IPS DF 6.9 (cell line): ENCODE results near the gene ANKRD17.

Experiments
- DNase-seq: peaks from one replicate; pipeline ENCODE4 v3.0.0-alpha.2; 2013; ENCODE audit warnings: low read depth, low spot score
- H3K27ac ChIP-seq: one replicate; pipeline ENCODE4 v1.5.1; 2013; ENCODE audit warnings: low read length, control low read depth
- H3K27me3 ChIP-seq: 2 replicates; pipeline ENCODE4 v1.6.1; 2013; ENCODE audit warnings: mild to moderate bottlenecking, low read length; ENCODE audit not compliant: control insufficient read depth, insufficient read depth
- H3K36me3 ChIP-seq: 2 replicates; pipeline ENCODE4 v1.6.1; 2013; ENCODE audit warnings: low read length; ENCODE audit not compliant: control insufficient read depth, insufficient read depth
- H3K4me1 ChIP-seq: 2 replicates; pipeline ENCODE4 v1.6.1; 2013; ENCODE audit warnings: low read length; ENCODE audit not compliant: control insufficient read depth, insufficient read depth
- H3K4me3 ChIP-seq: 2 replicates; pipeline ENCODE4 v1.5.1; 2013; ENCODE audit warnings: mild to moderate bottlenecking, low read length
- H3K9me3 ChIP-seq: 2 replicates; pipeline ENCODE4 v1.6.1; 2013; ENCODE audit warnings: low read length, inconsistent platforms; ENCODE audit not compliant: control insufficient read depth, insufficient read depth
- WGBS: extraction: QIAGEN DNeasy Blood & Tissue Kit; methylation state at CpG from one replicate; pipeline ENCODE4 v1.1.7; 2013; ENCODE audit warnings: mixed read lengths, missing lambda C conversion rate; ENCODE audit not compliant: insufficient read length, insufficient coverage; 5-methylcytosine and 5-hydroxymethylcytosine counted together

ANKRD17 gene

GRCh38 chr4:73133784-73134183 is 124.8 kb downstream of the ANKRD17 start:
- Histone ChIP-seq H3K27ac (no peak overlapping the region), H3K27me3 (no peaks in the 10 kb centered on the region), H3K36me3 (peaks cover 5% of the 10 kb centered on the region; the same call in 1 of the 2 replicates), H3K4me1 (no peaks in the 10 kb centered on the region), H3K4me3 (no peak overlapping the region), H3K9me3 (no peaks in the 10 kb centered on the region)
- DNase-seq: no peak
- WGBS: no CpG with 5 or more reads among the region's 1 CpG

- no peak for DNase-seq
- H3K4me1 ChIP-seq: no peaks in the 10 kb centered on the region
- H3K4me3 ChIP-seq: no peak overlapping the region
- H3K36me3 ChIP-seq: peaks cover 5% of the 10 kb centered on the region; the same call in 1 of the 2 replicates
- no peak overlapping the region for H3K27ac ChIP-seq
- H3K27me3 ChIP-seq: no peaks in the 10 kb centered on the region
- WGBS: no CpG with 5 or more reads among the region's 1 CpG
- H3K9me3 ChIP-seq: no peaks in the 10 kb centered on the region
Measured at GRCh38 chr4:73131281-73131680, 127.3 kb downstream of the ANKRD17 start.

GRCh38 chr4:73129319-73129718 is 129.3 kb downstream of the ANKRD17 start:
- no peak overlapping the region for H3K4me3 ChIP-seq
- no CpG with 5 or more reads among the region's 1 CpG for WGBS
- H3K27ac ChIP-seq: no peak overlapping the region
- no peaks in the 10 kb centered on the region for H3K9me3 ChIP-seq
- peaks cover 4% of the 10 kb centered on the region; the same call in 1 of the 2 replicates for H3K36me3 ChIP-seq
- DNase-seq: no peak
- no peaks in the 10 kb centered on the region for H3K4me1 ChIP-seq
- H3K27me3 ChIP-seq: no peaks in the 10 kb centered on the region

GRCh38 chr4:73127839-73128453 is 130.7 kb downstream of the ANKRD17 start:
- Histone ChIP-seq H3K9me3 (no peaks in the 10 kb centered on the region), H3K4me3 (no peak overlapping the region), H3K27ac (no peak overlapping the region), H3K36me3 (peaks cover 4% of the 10 kb centered on the region; the same call in 1 of the 2 replicates), H3K4me1 (no peaks in the 10 kb centered on the region), H3K27me3 (no peaks in the 10 kb centered on the region)
- WGBS: no CpG with 5 or more reads among the region's 3 CpGs
- no peak for DNase-seq

- Histone ChIP-seq H3K27me3 (no peaks in the 10 kb centered on the region), H3K27ac (no peak overlapping the region), H3K9me3 (no peaks in the 10 kb centered on the region), H3K36me3 (no peaks in the 10 kb centered on the region; the same call in 1 of the 2 replicates), H3K4me3 (no peak overlapping the region), H3K4me1 (peaks cover 2% of the 10 kb centered on the region; the same call in 1 of the 2 replicates)
- no peak for DNase-seq
- no CpG with 5 or more reads among the region's 4 CpGs for WGBS
Measured at GRCh38 chr4:73109493-73109892, 149.1 kb downstream of the ANKRD17 start.

- WGBS: 100% methylated on average over 1 of the region's 5 CpGs
- H3K27me3 ChIP-seq: no peaks in the 10 kb centered on the region
- H3K27ac ChIP-seq: no peak overlapping the region
- H3K4me1 ChIP-seq: peaks cover 2% of the 10 kb centered on the region; the same call in 1 of the 2 replicates
- no peak overlapping the region for H3K4me3 ChIP-seq
- no peaks in the 10 kb centered on the region for H3K9me3 ChIP-seq
- H3K36me3 ChIP-seq: peaks cover 2% of the 10 kb centered on the region; the same call in 1 of the 2 replicates
- no peak for DNase-seq
Measured at GRCh38 chr4:73104695-73105094, 153.9 kb downstream of the ANKRD17 start.

- Histone ChIP-seq H3K27me3 (no peaks in the 10 kb centered on the region), H3K4me3 (no peak overlapping the region), H3K9me3 (no peaks in the 10 kb centered on the region), H3K4me1 (peaks cover 2% of the 10 kb centered on the region; the same call in 1 of the 2 replicates), H3K36me3 (peaks cover 7% of the 10 kb centered on the region), H3K27ac (no peak overlapping the region)
- WGBS: no CpG with 5 or more reads among the region's 8 CpGs
- no peak for DNase-seq
Measured at GRCh38 chr4:73103799-73104503, 154.6 kb downstream of the ANKRD17 start.

- Histone ChIP-seq H3K9me3 (no peaks in the 10 kb centered on the region), H3K4me1 (no peaks in the 10 kb centered on the region), H3K27ac (no peak overlapping the region), H3K27me3 (no peaks in the 10 kb centered on the region), H3K4me3 (no peak overlapping the region), H3K36me3 (peaks cover 10% of the 10 kb centered on the region)
- no CpG with 5 or more reads among the region's 7 CpGs for WGBS
- DNase-seq: no peak
Measured at GRCh38 chr4:73099143-73099542, 159.5 kb downstream of the ANKRD17 start.

GRCh38 chr4:73098713-73099112 is 159.9 kb downstream of the ANKRD17 start:
- DNase-seq: no peak
- Histone ChIP-seq H3K4me1 (no peaks in the 10 kb centered on the region), H3K27me3 (no peaks in the 10 kb centered on the region), H3K4me3 (no peak overlapping the region), H3K36me3 (peaks cover 10% of the 10 kb centered on the region), H3K9me3 (no peaks in the 10 kb centered on the region), H3K27ac (no peak overlapping the region)
- WGBS: no CpG with 5 or more reads among the region's 7 CpGs

GRCh38 chr4:73098016-73098415 is 160.6 kb downstream of the ANKRD17 start:
- Histone ChIP-seq H3K27me3 (no peaks in the 10 kb centered on the region), H3K9me3 (no peaks in the 10 kb centered on the region), H3K4me1 (no peaks in the 10 kb centered on the region), H3K4me3 (no peak overlapping the region), H3K27ac (no peak overlapping the region), H3K36me3 (peaks cover 10% of the 10 kb centered on the region)
- no CpG with 5 or more reads among the region's 4 CpGs for WGBS
- DNase-seq: no peak
